HG02973 (cell line): ENCODE measurements around the gene LDLRAD4.

Experiments used
- ATAC-seq: cut with Tn5 transposase; IDR thresholded peaks from one replicate; pipeline ENCODE4 v1.9.1; 2021; ENCODE audit warnings: moderate library complexity; ENCODE audit not compliant: unreplicated experiment

LDLRAD4 gene

GRCh38 chr18:13280070-13280795 is 61.7 kb downstream of the LDLRAD4 start:
- no peak for ATAC-seq

- ATAC-seq: no peak
Observed at GRCh38 chr18:13281406-13281805, 62.8 kb downstream of the LDLRAD4 start.

GRCh38 chr18:13283746-13284145 is 65.2 kb downstream of the LDLRAD4 start:
- no peak for ATAC-seq

DNA sequence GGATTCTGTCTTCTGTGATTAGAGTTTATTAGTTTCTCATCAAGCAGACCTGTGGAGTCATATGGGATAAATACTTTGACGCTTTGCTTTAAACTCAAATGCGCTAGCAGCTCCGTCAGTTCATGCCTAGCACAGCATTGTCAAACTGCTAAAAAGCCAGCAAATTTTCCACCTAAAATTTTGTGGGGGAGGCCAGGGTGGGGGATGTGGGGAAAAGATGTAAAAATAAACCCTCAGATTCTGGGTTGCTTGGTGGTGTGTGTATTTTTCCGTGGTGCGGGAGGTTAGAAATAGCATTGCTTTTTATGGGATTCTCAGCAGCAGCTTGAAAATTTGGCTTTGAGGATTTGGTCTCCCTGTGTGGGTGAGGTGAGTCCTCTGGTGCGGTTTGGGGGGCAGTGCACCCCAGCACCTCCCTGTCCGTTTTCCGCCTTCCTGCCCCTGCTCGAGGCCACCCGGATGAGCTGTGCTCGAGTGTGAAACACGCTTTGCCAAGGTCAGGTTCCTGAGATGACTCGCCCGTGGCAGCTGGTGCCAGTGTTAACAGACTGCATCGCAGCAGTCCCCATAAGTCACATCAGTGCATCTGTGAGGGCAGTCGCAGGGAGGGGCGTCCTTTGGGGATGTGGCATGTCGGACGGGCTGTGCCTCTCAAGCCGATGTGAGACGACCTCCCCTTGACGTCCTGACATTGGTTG is 65.9 kb downstream of the LDLRAD4 start:
- no peak for ATAC-seq

DNA sequence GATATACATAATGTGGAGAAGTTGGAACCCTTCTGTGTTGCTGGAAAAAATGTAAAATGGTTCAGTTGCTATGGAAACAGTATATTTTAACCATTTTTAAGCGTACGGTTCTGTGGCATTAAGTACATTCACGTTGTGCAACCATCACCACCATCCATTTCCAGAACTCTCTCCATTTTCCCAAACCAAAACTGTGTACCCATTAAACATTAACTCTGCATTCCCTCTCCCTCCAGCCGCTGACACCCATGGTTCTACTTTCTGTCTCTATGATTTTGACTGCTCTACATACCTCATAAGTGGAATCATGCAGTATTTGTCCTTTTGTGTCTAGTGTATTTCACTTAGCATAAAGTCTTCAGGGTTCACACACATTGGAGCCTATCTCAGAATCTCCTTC is 67.3 kb downstream of the LDLRAD4 start:
- no peak for ATAC-seq

- ATAC-seq: no peak
Observed at GRCh38 chr18:13286456-13287125, 68.0 kb downstream of the LDLRAD4 start.

GRCh38 chr18:13287372-13287771 is 68.8 kb downstream of the LDLRAD4 start:
- no peak for ATAC-seq

DNA sequence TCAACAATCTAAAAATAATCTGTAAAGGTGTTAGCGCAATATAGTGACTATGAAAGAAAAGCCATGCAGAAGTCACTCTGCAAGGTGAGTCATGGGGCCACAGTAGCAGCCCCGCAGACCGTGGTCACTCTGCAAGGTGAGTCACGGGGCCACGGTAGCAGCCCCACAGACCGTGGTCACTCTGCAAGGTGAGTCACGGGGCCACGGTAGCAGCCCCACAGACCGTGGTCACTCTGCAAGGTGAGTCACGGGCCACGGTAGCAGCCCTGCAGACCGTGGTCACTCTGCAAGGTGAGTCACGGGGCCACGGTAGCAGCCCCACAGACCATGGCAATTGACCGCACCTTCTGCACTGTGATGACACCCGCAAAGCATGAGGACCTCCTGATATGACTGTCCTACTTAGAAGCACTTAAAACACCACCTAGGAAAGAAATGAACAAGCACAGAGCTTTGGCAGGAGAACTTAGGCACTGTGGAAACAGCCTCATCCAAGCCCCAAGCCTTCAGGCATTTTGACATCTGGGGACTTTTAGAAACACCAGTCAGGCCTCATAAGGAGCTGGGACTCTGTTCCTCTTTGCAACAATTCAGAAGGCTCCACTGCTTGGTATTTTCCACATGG is 70.1 kb downstream of the LDLRAD4 start:
- no peak for ATAC-seq

GRCh38 chr18:13289481-13290205 is 71.1 kb downstream of the LDLRAD4 start:
- ATAC-seq: no peak

- ATAC-seq: no peak
Observed at GRCh38 chr18:13290856-13291271, 72.3 kb downstream of the LDLRAD4 start.

- ATAC-seq: no peak
Observed at GRCh38 chr18:13291299-13291698, 72.7 kb downstream of the LDLRAD4 start.

- ATAC-seq: no peak
Observed at GRCh38 chr18:13291745-13292447, 73.3 kb downstream of the LDLRAD4 start.

DNA sequence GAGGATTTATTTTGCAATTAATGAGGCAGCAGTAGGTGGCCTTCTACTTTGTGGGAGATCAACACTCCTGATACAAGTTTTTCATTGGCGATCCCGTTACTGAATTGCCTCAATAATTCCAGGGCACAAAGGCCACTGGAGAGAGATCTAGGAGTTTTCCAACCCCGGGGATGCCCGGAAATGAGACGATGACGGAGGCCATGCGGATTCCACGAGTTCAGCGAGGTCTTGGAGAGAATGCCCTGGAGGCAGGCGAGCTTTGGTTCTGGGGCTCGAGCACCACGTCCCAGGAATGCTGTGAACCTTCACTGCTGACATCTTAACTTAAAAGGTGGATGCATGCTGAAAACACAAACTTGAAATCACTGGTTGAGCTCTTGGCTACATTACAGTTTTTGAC is 74.2 kb downstream of the LDLRAD4 start:
- ATAC-seq: no peak

DNA sequence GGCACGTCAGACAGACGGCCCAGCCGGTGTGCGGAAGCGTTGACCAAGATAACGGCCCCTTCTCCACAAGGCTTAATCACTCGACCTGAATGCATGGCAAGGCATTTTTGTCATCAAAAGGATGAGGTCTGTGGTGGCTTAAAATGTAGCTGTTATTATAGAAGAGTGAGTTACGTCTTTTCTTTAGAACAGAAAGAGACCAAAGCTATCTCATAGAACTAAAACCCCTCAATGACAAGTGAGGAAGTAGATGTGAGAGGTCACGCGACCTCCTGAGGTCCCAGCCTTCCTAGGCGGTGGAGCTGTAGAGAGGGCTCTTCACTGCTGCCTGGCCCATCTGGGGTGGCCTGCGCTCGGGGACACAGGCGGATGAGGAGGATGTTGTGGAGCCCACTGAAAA is 75.7 kb downstream of the LDLRAD4 start:
- no peak for ATAC-seq

DNA sequence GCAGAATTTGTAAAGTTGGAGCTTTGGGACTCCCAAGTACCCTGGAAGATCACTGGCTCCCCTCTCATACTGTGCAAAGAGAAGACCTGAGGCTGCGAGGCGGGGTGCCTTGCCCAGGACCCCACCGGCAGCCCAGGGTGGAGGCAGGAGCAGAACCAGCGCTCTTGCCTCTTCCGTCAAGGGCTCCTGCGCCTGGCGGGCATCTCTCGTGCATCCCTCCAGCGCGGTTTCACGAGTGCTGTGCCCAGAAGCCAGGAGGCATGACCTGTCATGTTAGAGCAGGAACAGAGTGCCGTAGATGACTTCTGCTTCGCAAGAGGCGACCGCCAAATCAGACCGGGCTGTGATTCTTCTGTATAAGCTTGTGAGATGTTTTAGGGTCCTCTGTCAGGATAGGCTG is 77.3 kb downstream of the LDLRAD4 start:
- ATAC-seq: no peak

DNA sequence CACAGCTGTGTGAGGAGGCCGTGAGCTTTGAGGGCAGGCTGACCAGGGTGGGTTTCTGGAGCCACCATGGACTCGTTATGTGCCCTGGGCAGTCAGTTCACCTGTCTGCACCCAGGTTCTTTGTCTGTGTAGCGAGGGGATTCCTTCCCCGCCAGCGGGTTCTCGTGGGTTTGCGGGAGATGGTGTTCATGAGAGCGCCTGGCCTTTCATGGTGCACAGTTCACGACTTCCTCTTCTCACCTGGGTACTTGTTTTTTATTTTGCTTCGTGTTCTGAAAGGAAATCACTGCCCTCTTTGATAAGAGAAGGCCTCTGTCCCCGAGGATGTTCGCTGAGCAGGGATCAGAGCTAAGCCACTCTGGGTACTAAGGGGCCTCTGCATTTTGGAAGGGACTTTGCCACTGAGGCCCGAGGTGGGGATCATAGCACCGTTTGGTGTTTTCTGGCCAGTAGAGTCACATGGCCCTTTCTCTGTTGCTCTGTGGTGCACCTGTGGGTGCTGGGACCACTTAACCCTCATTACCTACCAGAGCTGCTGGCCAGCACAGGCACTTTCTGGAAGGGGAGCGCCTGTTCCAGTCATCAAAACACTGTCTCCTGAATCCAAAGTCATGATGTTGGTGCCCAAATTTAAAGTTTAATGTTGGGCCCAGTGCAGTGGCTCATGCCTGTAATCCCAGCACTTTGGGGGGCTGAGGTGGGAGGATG is 78.5 kb downstream of the LDLRAD4 start:
- no peak for ATAC-seq

- no peak for ATAC-seq
Observed at GRCh38 chr18:13298262-13298661, 79.7 kb downstream of the LDLRAD4 start.

- ATAC-seq: no peak
Observed at GRCh38 chr18:13300029-13300428, 81.5 kb downstream of the LDLRAD4 start.

DNA sequence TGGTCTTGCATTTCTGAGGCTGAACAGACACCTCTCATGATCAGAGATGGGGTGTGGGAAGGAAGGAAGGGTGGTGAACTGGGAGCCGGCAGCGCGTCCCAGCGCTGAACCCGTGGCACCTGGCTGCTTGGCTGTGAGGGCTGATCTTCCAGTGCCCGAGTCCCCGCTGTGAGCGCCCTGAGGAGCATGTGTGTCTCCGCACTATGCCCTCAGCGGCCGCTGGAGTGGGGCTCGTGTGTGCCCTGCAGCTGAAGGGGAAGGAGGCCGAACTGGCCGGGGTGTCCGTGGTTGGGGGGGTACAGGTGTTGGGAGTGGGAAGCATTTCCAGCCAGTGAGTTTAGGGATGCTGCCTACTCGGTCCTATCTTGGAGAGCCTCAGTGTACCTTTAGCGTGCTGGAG is 82.2 kb downstream of the LDLRAD4 start:
- ATAC-seq: no peak

GRCh38 chr18:13302040-13302439 is 83.5 kb downstream of the LDLRAD4 start:
- ATAC-seq: no peak
